WTC11 (cell line): ENCODE results near the gene TSGA10. TPM values are rescaled to one million over a fixed set of nuclear protein-coding genes. Genes with fewer than 3 reads are reported as not detected.

Source experiments
- ATAC-seq: fragments of 200-7000 bp; cut with Tn5 transposase; 2 replicates; pipeline ENCODE4 v1.10.0; 2021; ENCODE audit warnings: mild to moderate bottlenecking, moderate library complexity
- CTCF ChIA-PET: fragments of 300-600 bp; sonication (Branson Sonifier 250); formaldehyde crosslinking; loops from one replicate; lab custom pipeline; 2021; ENCODE audit warnings: antibody characterized with exemption; lab: Charles Lee
- POLR2A ChIA-PET: fragments of 350-600 bp; sonication (Branson Sonifier 250); formaldehyde crosslinking; loops from one replicate; lab custom pipeline; 2021; ENCODE audit warnings: antibody characterized with exemption; lab: Charles Lee
- DNase-seq: peaks from one replicate; pipeline ENCODE4 v3.0.0; 2021; ENCODE audit warnings: low spot score
- H3K27ac Mint-ChIP-seq: 2 replicates; pipeline ENCODE4 v1.8.0; 2021; ENCODE audit warnings: mixed read lengths
- H3K27me3 Mint-ChIP-seq: 2 replicates; pipeline ENCODE4 v1.8.0; 2021; ENCODE audit warnings: low read depth, mild to moderate bottlenecking, moderate library complexity, mixed read lengths
- H3K36me3 Mint-ChIP-seq: 2 replicates; pipeline ENCODE4 v1.8.0; 2021; ENCODE audit warnings: mixed read lengths
- H3K4me1 Mint-ChIP-seq: 2 replicates; pipeline ENCODE4 v1.8.0; 2022; ENCODE audit warnings: mixed read lengths
- H3K4me3 Mint-ChIP-seq: 2 replicates; pipeline ENCODE4 v1.8.0; 2021; ENCODE audit warnings: mild to moderate bottlenecking, moderate library complexity, mixed read lengths
- H3K9me3 Mint-ChIP-seq: 2 replicates; pipeline ENCODE4 v1.8.0; 2021; ENCODE audit warnings: mixed read lengths
- CBFB ChIP-seq: sonication (generic); formaldehyde crosslinking; IDR thresholded peaks from 2 replicates; pipeline ENCODE4 v1.8.1; 2022; ENCODE audit warnings: mild to moderate bottlenecking, low read depth, missing genetic modification reagents
- FOXJ3 ChIP-seq: sonication (generic); formaldehyde crosslinking; IDR thresholded peaks from 2 replicates; pipeline ENCODE4 v1.9.0; 2021; ENCODE audit warnings: missing genetic modification reagents, mild to moderate bottlenecking, borderline replicate concordance
- FOXK1 ChIP-seq: sonication (generic); formaldehyde crosslinking; IDR thresholded peaks from 2 replicates; pipeline ENCODE4 v1.8.0; 2022; ENCODE audit warnings: mild to moderate bottlenecking, moderate library complexity, missing genetic modification reagents
- FOXP1 ChIP-seq: sonication (generic); formaldehyde crosslinking; IDR thresholded peaks from 2 replicates; pipeline ENCODE4 v1.8.0; 2022; ENCODE audit warnings: missing genetic modification reagents, mild to moderate bottlenecking, moderate library complexity, borderline replicate concordance
- GABPB1 ChIP-seq: sonication (generic); formaldehyde crosslinking; IDR thresholded peaks from 2 replicates; pipeline ENCODE4 v1.8.1; 2023; ENCODE audit warnings: mild to moderate bottlenecking, missing genetic modification reagents
- GTF2I ChIP-seq: fragments of 250-450 bp; sonication (Bioruptor Pico); conservative IDR thresholded peaks from 2 replicates; pipeline ENCODE4 v1.4.0; 2021; ENCODE audit warnings: mild to moderate bottlenecking
- HMGA2 ChIP-seq: fragments of 250-450 bp; sonication (Bioruptor Pico); IDR thresholded peaks from 2 replicates; pipeline ENCODE4 v1.4.0; 2021; ENCODE audit warnings: mild to moderate bottlenecking, moderate library complexity
- JUN ChIP-seq: sonication (generic); formaldehyde crosslinking; IDR thresholded peaks from 2 replicates; pipeline ENCODE4 v1.8.0; 2023; ENCODE audit warnings: mild to moderate bottlenecking, missing genetic modification reagents
- NR3C1 ChIP-seq: sonication (generic); formaldehyde crosslinking; conservative IDR thresholded peaks from 2 replicates; pipeline ENCODE4 v1.8.1; 2023; ENCODE audit warnings: low read depth, mild to moderate bottlenecking, missing genetic modification reagents
- OVOL2 ChIP-seq: fragments of 250-450 bp; sonication (Bioruptor Pico); IDR thresholded peaks from 2 replicates; pipeline ENCODE4 v1.9.0; 2021; ENCODE audit warnings: mild to moderate bottlenecking, borderline replicate concordance
- RELA ChIP-seq: sonication (generic); formaldehyde crosslinking; IDR thresholded peaks from 2 replicates; pipeline ENCODE4 v1.8.1; 2022; ENCODE audit warnings: missing genetic modification reagents, mild to moderate bottlenecking, borderline replicate concordance
- SP1 ChIP-seq: sonication (generic); formaldehyde crosslinking; conservative IDR thresholded peaks from 2 replicates; pipeline ENCODE4 v1.8.1; 2022; ENCODE audit warnings: missing genetic modification reagents
- TCF7 ChIP-seq: sonication (generic); formaldehyde crosslinking; IDR thresholded peaks from 2 replicates; pipeline ENCODE4 v1.8.0; 2022; ENCODE audit warnings: mild to moderate bottlenecking, low read depth, missing genetic modification reagents, moderate library complexity
- ZNF317 ChIP-seq: sonication (generic); formaldehyde crosslinking; IDR thresholded peaks from 2 replicates; pipeline ENCODE4 v1.8.1; 2023; ENCODE audit warnings: low read depth, mild to moderate bottlenecking, moderate library complexity, missing genetic modification reagents, borderline replicate concordance
- total RNA-seq: library from RNA; stranded (reverse); gene quantifications from 3 replicates; pipeline ENCODE4 v1.2.3, GENCODE V29; 2021
- TF ChIP-seq, protein P1 (sequence below): fragments of 250-450 bp; sonication (Bioruptor Pico); IDR thresholded peaks from 2 replicates; pipeline ENCODE4 v1.9.0; 2021; ENCODE audit warnings: mild to moderate bottlenecking
- TF ChIP-seq, protein P2 (sequence below): sonication (generic); formaldehyde crosslinking; IDR thresholded peaks from 2 replicates; pipeline ENCODE4 v1.8.1; 2023; ENCODE audit warnings: mild to moderate bottlenecking, missing genetic modification reagents
- TF ChIP-seq, protein P3 (sequence below): sonication (generic); formaldehyde crosslinking; conservative IDR thresholded peaks from 2 replicates; pipeline ENCODE4 v1.8.1; 2022; ENCODE audit warnings: mild to moderate bottlenecking, missing genetic modification reagents
- TF ChIP-seq, protein P4 (sequence below): sonication (generic); formaldehyde crosslinking; IDR thresholded peaks from 2 replicates; pipeline ENCODE4 v1.8.0; 2023; ENCODE audit warnings: missing genetic modification reagents, mild to moderate bottlenecking, borderline replicate concordance
- TF ChIP-seq, protein P5 (sequence below): sonication (generic); formaldehyde crosslinking; IDR thresholded peaks from 2 replicates; pipeline ENCODE4 v1.8.0; 2022; ENCODE audit warnings: mild to moderate bottlenecking, missing genetic modification reagents
- TF ChIP-seq, protein P6 (sequence below): sonication (generic); formaldehyde crosslinking; IDR thresholded peaks from 2 replicates; pipeline ENCODE4 v1.8.1; 2023; ENCODE audit warnings: mild to moderate bottlenecking, missing genetic modification reagents, borderline replicate concordance
- TF ChIP-seq, protein P7 (sequence below): sonication (generic); formaldehyde crosslinking; IDR thresholded peaks from 2 replicates; pipeline ENCODE4 v1.8.0; 2023; ENCODE audit warnings: missing genetic modification reagents

The TSGA10 gene
- total RNA-seq, 1 experiment from 2014 or later, result 9.1 TPM

DNA sequence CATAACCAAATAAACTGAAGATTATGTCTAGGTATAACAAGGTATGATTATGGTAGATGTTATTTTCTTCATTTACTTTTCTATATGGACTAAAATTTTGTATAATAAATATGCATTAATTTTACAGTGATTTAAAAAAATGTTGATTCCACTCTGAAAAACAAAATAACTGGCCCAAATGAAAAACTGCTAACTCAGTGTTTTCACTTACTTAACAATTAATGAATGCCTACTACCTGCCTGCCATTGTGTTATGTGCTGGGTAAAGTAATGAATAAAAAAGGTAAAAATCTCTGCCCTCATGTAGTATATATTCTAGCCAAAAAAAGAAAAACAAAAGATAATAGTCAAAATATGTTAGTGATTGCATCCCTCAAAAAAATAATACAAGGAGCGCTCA, 42.8 kb downstream of the TSGA10 start:
- Mint-ChIP-seq H3K4me3 (no peak overlapping the region), H3K4me1 (peaks cover 2% of the 10 kb centered on the region; the same call in 1 of the 2 replicates), H3K27me3 (no peaks in the 10 kb centered on the region), H3K9me3 (no peaks in the 10 kb centered on the region), H3K36me3 (no peaks in the 10 kb centered on the region), H3K27ac (no peak overlapping the region)
- TF ChIP-seq ZNF317 (CRISPR knock-in tag) (no peak), JUN (CRISPR knock-in tag) (no peak)
- TF ChIP-seq, protein P1, sequence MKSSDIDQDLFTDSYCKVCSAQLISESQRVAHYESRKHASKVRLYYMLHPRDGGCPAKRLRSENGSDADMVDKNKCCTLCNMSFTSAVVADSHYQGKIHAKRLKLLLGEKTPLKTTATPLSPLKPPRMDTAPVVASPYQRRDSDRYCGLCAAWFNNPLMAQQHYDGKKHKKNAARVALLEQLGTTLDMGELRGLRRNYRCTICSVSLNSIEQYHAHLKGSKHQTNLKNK (CRISPR knock-in tag), result no peak
- ATAC-seq, result no peak
- POLR2A ChIA-PET, result no interaction called here
- CTCF ChIA-PET, result no interaction called here
- no peak for DNase-seq

DNA sequence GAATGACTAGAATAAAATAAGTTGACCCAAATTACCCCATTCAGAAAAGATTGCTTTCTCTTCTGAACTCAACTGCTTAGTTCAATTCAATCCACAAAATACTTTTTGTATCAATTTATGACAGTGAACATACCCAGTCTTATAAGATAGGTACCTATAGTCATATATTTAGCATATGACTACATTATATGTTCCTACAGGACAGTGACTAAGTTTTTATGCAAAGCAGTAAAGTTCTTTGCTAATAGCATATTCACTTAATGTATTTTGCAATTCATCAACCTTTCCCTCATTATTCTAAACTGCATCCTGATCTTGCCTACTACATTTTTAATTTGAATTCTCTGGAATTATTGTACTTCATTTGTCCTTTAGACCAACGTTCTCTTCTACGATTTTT, 43.5 kb downstream of the TSGA10 start:
- ATAC-seq (no peak), DNase-seq (no peak)
- TF ChIP-seq, protein P2, sequence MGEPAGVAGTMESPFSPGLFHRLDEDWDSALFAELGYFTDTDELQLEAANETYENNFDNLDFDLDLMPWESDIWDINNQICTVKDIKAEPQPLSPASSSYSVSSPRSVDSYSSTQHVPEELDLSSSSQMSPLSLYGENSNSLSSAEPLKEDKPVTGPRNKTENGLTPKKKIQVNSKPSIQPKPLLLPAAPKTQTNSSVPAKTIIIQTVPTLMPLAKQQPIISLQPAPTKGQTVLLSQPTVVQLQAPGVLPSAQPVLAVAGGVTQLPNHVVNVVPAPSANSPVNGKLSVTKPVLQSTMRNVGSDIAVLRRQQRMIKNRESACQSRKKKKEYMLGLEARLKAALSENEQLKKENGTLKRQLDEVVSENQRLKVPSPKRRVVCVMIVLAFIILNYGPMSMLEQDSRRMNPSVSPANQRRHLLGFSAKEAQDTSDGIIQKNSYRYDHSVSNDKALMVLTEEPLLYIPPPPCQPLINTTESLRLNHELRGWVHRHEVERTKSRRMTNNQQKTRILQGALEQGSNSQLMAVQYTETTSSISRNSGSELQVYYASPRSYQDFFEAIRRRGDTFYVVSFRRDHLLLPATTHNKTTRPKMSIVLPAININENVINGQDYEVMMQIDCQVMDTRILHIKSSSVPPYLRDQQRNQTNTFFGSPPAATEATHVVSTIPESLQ (CRISPR knock-in tag), result no peak
- TF ChIP-seq, protein P3, sequence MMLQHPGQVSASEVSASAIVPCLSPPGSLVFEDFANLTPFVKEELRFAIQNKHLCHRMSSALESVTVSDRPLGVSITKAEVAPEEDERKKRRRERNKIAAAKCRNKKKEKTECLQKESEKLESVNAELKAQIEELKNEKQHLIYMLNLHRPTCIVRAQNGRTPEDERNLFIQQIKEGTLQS (CRISPR knock-in tag), result no peak
- no peak for TF ChIP-seq FOXJ3 (CRISPR knock-in tag)
- no peak for TF ChIP-seq SP1
- TF ChIP-seq, protein P4, sequence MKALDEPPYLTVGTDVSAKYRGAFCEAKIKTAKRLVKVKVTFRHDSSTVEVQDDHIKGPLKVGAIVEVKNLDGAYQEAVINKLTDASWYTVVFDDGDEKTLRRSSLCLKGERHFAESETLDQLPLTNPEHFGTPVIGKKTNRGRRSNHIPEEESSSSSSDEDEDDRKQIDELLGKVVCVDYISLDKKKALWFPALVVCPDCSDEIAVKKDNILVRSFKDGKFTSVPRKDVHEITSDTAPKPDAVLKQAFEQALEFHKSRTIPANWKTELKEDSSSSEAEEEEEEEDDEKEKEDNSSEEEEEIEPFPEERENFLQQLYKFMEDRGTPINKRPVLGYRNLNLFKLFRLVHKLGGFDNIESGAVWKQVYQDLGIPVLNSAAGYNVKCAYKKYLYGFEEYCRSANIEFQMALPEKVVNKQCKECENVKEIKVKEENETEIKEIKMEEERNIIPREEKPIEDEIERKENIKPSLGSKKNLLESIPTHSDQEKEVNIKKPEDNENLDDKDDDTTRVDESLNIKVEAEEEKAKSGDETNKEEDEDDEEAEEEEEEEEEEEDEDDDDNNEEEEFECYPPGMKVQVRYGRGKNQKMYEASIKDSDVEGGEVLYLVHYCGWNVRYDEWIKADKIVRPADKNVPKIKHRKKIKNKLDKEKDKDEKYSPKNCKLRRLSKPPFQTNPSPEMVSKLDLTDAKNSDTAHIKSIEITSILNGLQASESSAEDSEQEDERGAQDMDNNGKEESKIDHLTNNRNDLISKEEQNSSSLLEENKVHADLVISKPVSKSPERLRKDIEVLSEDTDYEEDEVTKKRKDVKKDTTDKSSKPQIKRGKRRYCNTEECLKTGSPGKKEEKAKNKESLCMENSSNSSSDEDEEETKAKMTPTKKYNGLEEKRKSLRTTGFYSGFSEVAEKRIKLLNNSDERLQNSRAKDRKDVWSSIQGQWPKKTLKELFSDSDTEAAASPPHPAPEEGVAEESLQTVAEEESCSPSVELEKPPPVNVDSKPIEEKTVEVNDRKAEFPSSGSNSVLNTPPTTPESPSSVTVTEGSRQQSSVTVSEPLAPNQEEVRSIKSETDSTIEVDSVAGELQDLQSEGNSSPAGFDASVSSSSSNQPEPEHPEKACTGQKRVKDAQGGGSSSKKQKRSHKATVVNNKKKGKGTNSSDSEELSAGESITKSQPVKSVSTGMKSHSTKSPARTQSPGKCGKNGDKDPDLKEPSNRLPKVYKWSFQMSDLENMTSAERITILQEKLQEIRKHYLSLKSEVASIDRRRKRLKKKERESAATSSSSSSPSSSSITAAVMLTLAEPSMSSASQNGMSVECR (CRISPR knock-in tag), result no peak
- no peak for TF ChIP-seq GABPB1 (CRISPR knock-in tag)
- TF ChIP-seq FOXK1 (CRISPR knock-in tag), result no peak
- TF ChIP-seq CBFB (CRISPR knock-in tag), result no peak
- no peak for TF ChIP-seq RELA (CRISPR knock-in tag)
- TF ChIP-seq NR3C1 (CRISPR knock-in tag), result no peak
- TF ChIP-seq FOXP1 (CRISPR knock-in tag), result no peak
- TF ChIP-seq, protein P5, sequence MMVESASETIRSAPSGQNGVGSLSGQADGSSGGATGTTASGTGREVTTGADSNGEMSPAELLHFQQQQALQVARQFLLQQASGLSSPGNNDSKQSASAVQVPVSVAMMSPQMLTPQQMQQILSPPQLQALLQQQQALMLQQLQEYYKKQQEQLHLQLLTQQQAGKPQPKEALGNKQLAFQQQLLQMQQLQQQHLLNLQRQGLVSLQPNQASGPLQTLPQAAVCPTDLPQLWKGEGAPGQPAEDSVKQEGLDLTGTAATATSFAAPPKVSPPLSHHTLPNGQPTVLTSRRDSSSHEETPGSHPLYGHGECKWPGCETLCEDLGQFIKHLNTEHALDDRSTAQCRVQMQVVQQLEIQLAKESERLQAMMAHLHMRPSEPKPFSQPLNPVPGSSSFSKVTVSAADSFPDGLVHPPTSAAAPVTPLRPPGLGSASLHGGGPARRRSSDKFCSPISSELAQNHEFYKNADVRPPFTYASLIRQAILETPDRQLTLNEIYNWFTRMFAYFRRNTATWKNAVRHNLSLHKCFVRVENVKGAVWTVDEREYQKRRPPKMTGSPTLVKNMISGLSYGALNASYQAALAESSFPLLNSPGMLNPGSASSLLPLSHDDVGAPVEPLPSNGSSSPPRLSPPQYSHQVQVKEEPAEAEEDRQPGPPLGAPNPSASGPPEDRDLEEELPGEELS (CRISPR knock-in tag), result no peak
- no peak for TF ChIP-seq HMGA2 (CRISPR knock-in tag)
- TF ChIP-seq, protein P6, sequence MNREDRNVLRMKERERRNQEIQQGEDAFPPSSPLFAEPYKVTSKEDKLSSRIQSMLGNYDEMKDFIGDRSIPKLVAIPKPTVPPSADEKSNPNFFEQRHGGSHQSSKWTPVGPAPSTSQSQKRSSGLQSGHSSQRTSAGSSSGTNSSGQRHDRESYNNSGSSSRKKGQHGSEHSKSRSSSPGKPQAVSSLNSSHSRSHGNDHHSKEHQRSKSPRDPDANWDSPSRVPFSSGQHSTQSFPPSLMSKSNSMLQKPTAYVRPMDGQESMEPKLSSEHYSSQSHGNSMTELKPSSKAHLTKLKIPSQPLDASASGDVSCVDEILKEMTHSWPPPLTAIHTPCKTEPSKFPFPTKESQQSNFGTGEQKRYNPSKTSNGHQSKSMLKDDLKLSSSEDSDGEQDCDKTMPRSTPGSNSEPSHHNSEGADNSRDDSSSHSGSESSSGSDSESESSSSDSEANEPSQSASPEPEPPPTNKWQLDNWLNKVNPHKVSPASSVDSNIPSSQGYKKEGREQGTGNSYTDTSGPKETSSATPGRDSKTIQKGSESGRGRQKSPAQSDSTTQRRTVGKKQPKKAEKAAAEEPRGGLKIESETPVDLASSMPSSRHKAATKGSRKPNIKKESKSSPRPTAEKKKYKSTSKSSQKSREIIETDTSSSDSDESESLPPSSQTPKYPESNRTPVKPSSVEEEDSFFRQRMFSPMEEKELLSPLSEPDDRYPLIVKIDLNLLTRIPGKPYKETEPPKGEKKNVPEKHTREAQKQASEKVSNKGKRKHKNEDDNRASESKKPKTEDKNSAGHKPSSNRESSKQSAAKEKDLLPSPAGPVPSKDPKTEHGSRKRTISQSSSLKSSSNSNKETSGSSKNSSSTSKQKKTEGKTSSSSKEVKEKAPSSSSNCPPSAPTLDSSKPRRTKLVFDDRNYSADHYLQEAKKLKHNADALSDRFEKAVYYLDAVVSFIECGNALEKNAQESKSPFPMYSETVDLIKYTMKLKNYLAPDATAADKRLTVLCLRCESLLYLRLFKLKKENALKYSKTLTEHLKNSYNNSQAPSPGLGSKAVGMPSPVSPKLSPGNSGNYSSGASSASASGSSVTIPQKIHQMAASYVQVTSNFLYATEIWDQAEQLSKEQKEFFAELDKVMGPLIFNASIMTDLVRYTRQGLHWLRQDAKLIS (CRISPR knock-in tag), result no peak
- no peak for TF ChIP-seq GTF2I (CRISPR knock-in tag)
- TF ChIP-seq, protein P7, sequence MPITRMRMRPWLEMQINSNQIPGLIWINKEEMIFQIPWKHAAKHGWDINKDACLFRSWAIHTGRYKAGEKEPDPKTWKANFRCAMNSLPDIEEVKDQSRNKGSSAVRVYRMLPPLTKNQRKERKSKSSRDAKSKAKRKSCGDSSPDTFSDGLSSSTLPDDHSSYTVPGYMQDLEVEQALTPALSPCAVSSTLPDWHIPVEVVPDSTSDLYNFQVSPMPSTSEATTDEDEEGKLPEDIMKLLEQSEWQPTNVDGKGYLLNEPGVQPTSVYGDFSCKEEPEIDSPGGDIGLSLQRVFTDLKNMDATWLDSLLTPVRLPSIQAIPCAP (CRISPR knock-in tag), result no peak
- TF ChIP-seq TCF7 (CRISPR knock-in tag), result no peak
- TF ChIP-seq OVOL2 (CRISPR knock-in tag), result no peak
- Mint-ChIP-seq H3K36me3 (no peaks in the 10 kb centered on the region), H3K27ac (no peak overlapping the region), H3K27me3 (no peaks in the 10 kb centered on the region), H3K4me3 (no peak overlapping the region), H3K9me3 (no peaks in the 10 kb centered on the region), H3K4me1 (peaks cover 2% of the 10 kb centered on the region; the same call in 1 of the 2 replicates)
- POLR2A ChIA-PET, result no interaction called here
- CTCF ChIA-PET, result no interaction called here
